ENCODE measurements around the gene SEMA3E.

SEMA3E gene

DNA sequence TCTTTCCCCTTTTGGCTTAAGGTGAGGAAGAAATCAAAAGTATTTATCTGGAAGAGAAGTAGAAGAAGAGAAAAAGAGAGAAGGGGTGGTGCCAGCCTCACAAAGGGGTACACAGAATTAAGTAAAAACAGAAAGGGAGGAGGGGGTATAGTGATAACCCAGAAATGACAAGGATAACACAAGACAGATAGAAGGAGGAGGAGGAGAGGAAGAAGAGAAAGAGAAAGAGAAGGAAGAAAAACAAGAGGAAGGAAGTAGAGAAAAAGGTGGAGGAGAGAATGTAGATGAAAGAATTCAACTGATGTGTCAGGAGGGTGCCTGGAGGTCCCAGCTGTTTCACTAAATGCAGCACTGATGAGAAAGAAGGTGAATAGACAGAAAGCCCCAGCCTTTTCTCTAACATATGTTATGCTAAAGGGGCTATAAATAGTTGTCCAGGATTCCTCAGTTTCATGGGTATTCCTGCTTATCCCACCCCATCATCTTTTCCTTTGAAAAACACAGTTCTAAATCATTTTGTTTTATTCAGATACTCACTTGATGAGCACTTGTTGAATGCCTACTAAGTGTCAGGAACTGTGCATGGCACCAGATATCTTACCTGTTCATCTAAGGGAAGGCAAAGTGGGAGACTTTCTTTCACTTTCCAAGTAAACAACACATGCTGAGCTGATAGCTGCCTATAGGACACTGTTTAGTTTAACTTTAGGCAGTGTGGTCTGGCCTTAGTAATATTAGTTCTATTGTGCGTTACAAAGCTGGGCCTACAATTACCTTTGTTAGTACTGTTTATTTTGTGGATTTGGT is 8.0 kb downstream of the SEMA3E start:
- DNase-seq = no peak

GRCh38 chr7:83640240-83640639 is 8.7 kb downstream of the SEMA3E start:
- no peak for DNase-seq

DNA sequence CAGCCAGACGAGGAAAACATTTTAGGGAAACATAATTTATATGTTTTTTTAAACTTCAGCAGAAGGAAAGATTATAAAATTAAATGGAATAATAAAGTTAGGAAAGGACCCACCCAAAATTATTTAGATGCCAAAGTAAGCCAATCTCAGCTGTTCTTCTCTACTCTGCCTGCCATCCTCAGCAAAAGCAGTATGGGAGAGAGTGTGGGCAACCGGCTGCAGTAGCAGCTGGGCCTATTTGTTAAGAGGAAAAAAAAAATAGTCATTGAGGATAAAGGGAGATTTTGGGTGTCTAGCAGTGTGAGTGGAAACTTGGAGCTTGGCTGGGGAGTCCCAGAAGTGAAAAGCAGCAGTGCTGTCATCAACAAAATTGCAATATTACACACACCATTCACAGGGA is 15.4 kb downstream of the SEMA3E start:
- no peak for DNase-seq

GRCh38 chr7:83629117-83629880 is 19.6 kb downstream of the SEMA3E start:
- DNase-seq = no peak

GRCh38 chr7:83617858-83618257 is 31.1 kb downstream of the SEMA3E start:
- no peak for DNase-seq

DNA sequence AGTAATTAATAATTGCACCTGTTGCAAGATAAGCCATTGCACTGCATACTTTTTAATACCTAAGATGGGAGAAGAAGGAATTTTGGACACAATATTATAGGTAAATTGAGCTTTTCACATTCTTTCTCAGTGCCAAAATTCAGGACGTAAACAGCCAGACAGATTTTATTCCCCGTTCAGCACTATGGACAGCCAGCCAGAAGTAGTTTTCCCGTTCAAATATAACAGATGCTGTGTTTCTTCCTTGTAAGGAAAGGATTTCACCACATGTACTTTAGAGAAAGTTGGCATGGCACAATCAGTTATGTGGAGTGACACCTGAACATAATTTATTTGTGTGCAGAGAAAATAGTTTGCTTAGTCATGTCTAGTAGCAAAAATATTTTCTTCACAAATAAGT is 34.8 kb downstream of the SEMA3E start:
- DNase-seq = no peak

- peak; percentile 29 for DNase-seq
Observed at GRCh38 chr7:83613232-83613631, 35.7 kb downstream of the SEMA3E start.

- DNase-seq = no peak
Observed at GRCh38 chr7:83611776-83612175, 37.2 kb downstream of the SEMA3E start.

- no peak for DNase-seq
Observed at GRCh38 chr7:83610649-83611304, 38.2 kb downstream of the SEMA3E start.

DNA sequence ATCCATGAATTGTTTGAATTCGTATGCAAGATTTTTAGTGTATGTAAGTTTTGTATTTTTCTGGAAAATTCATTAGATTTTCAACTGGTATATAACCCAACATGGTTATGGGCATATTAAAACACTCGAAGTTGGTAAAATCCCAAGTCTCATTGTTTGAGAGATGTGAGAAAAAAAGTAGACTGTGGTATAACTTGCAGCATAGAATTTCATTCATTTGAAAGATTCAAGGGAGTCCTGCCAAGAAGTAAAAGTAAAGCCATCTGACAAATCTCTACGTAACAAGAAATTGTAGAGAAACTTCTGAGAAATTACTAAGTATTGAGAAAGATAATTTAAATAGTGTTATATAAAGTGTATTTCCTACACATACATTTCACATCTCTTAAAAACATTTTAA is 40.2 kb downstream of the SEMA3E start:
- DNase-seq = peak; percentile 32

GRCh38 chr7:83603649-83604048 is 45.3 kb downstream of the SEMA3E start:
- DNase-seq = no peak

DNA sequence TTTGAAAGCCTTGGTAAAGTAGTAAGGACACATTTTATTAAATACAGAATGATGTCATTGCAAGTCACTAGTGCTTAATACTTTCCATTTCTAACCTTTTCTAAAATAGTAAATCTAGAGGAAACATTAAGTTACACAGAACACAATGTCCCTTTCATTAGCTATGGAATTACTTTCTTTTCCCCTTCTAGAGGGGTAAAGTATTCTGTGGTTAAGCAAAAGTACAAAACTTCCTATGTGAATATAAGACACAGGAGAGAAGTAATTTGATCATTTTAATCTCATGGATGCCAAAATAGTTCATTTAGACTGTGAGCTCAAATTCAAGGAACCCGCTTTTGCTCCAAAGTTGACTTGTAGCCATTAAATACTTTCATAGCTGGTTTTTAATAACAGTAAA is 49.8 kb downstream of the SEMA3E start:
- DNase-seq = no peak

DNA sequence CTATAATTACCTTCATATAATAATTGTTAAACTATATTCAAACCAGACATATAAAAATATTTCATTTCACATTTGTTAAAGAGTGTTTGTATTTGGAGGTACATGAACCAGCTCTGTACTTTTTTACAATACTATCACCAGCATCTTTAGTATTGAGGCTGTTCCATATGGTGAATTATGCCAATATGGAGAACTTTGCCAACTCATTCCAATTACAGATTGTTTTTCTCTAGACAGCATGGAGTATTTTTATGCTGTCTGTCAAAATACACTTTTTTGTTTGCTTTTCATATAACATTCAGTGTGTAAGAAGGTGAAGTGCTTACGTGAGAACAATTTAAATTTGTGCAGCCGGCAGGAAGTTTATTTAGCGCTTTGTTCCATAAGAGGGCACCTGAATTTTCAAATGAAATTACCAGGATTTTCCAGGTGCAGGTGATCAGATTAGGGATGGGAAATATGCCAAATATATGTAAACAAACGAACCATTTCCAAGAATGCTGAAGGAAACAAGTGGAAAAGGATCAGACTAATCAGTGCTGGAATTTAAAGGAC is 54.9 kb downstream of the SEMA3E start:
- no peak for DNase-seq

- DNase-seq = peak; percentile 39
Observed at GRCh38 chr7:83588602-83589240, 60.2 kb downstream of the SEMA3E start.

GRCh38 chr7:83586281-83586680 is 62.7 kb downstream of the SEMA3E start:
- DNase-seq = peak; percentile 18

DNA sequence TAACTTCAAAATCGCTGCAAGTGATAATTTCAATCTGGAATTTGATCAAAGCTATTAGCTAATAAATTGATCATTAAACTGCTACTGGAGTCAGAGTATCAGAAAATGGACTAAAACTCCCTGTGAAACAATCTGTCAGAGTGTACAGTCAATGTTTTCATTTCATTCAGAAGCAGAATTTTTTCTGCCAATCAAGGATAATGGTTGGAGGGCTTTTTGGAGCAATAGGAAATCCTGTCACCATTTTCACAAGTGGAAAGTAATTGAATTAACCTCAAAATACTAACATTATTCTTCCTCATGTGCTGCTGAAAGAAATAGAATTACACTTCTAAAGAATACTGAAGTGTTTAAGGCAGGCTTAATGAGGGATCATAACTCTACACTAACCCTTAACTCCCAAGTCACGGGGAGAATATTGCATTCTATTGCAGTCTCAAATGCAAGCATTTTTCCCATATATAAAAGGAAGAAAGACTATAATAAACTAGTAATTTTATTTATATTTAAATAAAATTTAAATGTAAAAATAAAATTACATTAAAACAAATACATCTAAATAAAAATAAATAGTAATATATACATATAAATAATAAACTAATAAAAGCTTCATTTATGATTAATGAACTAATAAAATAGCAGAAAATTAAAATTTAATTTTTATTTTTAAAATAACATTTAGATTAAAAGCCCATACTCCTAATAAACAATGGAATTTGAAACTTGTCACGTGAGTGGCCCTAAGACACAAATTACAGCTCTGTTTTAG is 67.1 kb downstream of the SEMA3E start:
- DNase-seq = no peak

DNA sequence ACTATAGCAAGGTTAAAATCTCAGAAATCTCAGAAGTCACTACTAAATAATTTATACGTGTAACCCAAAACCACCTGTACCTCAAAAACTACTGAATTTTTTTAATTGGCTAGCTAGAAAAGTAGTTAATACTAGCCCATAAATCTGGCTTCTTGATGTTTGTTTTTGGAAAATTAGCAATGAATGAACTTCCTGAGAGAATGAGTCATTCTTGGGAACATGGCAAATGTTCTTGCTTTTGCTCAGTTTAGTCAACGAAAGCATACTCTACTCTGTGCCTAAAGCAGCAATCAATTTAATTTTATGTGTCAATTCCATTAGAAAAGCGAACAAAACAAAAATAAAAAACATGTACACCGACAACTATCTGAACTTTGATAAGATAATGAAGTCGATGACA is 69.2 kb downstream of the SEMA3E start:
- peak; percentile 25 for DNase-seq

GRCh38 chr7:83575436-83575835 is 73.5 kb downstream of the SEMA3E start:
- DNase-seq = no peak

- DNase-seq = no peak
Observed at GRCh38 chr7:83574616-83575015, 74.3 kb downstream of the SEMA3E start.

GRCh38 chr7:83562960-83563359 is 86.0 kb downstream of the SEMA3E start:
- DNase-seq = no peak

- no peak for DNase-seq
Observed at GRCh38 chr7:83562289-83562688, 86.7 kb downstream of the SEMA3E start.

GRCh38 chr7:83559887-83560286 is 89.1 kb downstream of the SEMA3E start:
- DNase-seq = no peak
